HL-60/S4 (cell line): ENCODE data around the gene KIAA1549.

Experiments
- in situ Hi-C: fragments of 300-500 bp; cut with MboI; formaldehyde crosslinking; loops from 2 replicates; pipeline ENCODE4 v1.14.3; 2022; ENCODE audit warnings: low sequenced_read_pairs

KIAA1549 gene

DNA sequence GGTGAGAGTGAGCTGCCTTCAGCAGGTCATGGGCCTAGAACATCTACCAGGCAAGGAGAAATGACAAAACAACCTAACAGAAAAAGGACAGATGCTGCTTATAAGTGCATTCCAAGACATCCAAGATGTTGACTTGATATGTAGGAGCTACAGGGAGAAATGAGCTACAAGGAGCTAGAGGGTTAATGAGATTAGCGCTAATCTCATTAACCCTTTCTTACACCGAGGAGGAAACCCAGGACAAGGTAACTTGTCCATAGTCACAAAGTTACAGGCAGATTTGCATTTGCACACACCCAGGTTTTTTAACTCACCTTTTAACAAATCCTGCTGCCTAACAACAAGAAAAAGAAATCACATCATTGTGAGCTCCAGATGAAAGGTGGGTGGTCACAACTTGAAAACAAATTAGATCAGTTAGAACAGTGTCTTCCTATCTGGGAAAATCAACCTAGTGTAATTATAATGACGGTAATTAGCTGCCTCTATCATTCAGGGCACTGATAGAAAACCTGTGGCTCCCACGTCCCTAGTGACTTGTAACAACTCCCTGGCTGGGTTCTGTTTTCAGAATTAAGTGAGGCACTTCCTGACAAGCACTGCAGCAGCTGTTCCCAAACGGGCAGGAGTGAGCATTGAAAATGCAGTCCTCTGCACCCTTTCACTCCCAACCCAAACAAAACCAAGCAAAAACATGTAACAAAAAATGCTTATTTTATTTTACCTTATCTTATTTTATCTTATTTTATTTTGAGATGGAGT is 5.7 kb downstream of the KIAA1549 start:
- in situ Hi-C loops: no loop called here

GRCh38 chr7:138974675-138975292 is 6.4 kb downstream of the KIAA1549 start:
- in situ Hi-C loops: no loop called here

DNA sequence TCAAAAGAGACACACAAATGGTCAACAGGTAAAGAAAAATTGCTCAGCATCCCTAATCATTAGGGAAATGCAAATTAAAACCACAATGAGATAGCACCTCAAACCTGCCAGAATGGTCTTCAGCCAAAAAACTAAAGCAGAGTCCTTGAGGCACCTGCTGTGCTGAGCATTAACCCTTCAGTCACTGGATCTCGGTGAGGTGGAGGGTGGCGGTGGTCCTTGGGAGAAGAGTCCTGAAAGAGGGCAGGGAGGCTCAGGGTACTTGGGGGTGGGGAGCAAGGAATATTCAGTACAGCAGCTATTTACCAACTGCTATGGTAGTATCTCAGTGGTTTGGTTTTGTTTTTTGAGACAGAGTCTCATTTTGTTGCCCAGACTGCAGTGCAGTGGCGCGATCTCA is 7.1 kb downstream of the KIAA1549 start:
- in situ Hi-C loops: no loop called here

DNA sequence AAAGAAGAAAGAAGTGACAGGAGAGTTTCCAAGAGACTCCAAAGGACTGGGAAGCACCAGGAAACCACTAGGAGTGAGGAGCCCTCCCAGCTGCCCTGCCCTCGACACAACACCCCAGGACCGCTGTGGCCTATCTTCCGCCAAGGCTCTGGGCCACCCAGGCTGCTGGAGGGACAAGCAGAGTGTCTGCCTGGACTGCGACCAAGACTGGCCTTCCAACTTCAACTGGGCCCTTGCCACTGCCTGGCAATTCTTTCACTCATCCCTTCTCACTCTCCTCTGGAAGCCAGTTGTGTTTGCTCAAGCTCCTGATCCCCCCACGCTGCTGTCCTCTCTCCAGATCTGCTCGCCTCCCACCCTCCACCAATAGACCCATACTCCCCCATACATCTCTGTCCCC is 10.2 kb downstream of the KIAA1549 start:
- in situ Hi-C loops: no loop called here

DNA sequence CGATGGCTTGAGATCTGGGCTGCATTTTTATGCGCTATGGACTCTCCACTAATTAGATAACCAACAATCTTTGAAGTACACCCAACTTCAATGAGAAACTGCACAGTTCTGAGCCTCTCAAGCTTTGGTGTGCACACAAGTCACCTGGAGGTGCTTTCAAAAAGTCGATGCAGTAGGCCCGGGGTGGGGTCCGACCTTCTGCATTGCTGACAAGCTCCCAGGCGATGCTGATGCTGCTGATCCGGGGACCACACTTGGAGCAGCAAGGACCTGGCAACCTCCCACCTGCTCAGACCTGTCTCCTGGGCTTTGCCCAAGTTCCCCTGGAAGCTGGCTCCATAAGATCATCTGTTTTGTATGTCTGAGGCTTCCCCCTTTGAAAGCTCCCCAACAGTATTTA is 10.7 kb downstream of the KIAA1549 start:
- in situ Hi-C loops: no loop called here

DNA sequence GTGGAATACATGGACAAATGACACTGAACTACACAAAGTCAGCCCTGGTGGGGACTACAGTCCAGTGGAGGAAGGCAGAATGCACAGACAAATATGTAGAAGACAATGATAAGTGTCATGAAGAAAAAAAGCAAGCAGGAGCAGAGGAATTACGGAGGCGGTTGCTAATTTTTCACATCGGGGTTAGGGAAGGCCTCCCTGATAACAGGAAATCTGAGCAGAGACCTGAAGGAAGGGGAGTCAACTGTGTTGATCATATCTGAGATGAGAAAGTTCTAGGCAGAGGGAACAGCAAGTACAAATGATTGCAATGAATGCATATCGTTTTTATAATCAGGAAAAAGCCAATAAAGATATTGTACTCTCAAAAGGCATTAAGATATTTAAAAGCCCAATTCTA is 14.0 kb downstream of the KIAA1549 start:
- in situ Hi-C loops: no loop called here

DNA sequence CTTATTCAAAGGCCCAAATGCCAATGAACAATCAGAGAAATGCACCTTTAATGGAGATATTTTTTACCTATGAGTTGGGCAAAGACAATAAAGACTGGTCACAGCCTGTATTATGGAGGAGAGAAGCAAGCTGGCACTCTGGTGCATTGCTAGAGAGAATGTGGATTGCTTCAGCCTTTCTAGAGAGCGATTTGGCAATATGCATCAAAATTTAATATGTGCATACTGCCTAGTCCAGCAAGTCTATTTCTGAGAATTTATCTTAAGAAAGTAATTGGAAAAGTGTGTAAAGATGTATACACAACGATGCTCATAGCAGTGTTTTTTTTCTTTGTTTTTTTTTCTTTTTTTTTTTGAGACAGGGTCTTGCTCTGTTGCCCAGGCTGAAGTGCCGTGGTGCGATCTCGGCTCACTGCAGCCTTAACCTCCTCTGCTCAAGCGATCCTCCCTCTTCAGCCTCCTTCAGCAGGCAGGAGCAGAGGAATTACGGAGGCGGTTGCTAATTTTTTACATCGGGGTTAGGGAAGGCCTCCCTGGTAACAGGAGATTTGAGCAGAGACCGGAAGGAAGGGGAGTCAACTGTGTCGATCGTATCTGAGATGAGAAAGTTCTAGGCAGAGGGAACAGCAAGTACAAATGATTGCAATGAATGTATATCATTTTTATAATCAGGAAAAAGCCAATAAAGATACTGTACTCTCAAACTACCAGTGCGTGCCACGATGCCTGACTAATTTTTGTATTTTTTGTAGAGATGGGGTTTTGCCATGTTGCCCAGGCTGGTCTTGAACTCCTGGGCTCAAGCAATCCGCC is 16.4 kb downstream of the KIAA1549 start:
- in situ Hi-C loops: no loop called here

DNA sequence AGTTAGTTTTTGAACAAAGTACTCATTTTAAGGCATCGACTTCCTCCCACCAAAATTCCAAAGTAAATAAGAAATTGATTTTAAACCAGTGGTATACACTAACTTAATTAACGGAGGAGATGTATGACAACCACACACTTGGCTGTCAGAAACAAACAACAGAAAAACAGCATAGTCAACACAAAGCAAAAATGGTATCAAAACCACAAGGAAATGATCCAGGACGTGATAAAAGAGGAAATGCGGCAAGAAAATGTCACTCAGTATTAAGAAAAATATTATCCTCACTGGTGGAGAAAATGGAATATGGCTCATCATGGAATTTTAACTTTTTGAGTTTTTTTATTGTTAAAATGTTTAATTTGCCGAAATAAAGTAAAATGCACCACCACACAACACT is 17.5 kb downstream of the KIAA1549 start:
- in situ Hi-C loops: no loop called here

- in situ Hi-C loops: no loop called here
These were observed 18.5 kb downstream of the KIAA1549 start for GRCh38 chr7:138962561-138963270.

DNA sequence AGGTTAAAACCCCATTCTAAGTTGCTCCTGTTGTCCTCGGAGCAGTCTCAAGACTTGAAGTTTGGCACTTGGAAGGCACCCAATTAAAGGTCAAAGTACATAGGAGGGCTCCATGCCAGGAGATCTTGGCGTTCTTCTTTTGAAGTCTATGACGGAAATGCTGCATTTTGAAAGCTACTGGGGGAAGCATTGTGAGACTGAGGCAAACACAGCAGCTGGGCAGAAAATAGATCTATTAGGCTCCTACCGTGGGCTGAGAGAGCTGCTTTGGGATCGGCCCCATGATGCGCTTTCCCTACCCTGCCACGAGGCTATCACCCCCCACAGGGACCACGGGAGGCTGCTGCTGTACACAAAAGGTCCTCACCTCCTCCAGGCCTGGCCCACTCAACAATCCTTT is 20.0 kb downstream of the KIAA1549 start:
- in situ Hi-C loops: no loop called here

DNA sequence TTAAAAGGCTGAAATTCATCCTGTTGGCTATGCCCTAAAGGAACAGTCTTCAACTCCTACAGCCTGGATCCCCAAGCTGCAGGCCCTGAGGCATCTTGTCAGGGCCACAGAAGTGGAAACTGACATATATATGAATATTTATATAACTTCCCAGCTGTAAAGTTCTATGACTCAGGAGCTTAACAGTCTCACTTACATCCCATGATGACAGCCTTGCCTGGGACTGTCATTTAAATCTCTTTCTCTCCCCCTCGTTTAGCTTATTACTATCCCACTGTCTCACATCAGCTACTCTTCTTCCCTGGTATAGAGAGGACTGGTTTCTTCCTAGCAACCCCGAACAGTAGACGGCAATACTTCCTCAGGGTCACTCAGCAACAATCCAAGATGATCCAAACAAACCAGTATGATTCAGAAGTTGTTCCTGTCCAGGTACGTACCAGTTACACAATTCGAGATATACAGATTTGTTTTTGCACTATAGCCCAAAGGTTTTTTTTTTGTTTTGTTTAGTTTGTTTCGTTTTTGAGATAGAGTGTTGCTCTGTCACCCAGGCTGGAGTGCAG is 22.7 kb downstream of the KIAA1549 start:
- in situ Hi-C loops: no loop called here

DNA sequence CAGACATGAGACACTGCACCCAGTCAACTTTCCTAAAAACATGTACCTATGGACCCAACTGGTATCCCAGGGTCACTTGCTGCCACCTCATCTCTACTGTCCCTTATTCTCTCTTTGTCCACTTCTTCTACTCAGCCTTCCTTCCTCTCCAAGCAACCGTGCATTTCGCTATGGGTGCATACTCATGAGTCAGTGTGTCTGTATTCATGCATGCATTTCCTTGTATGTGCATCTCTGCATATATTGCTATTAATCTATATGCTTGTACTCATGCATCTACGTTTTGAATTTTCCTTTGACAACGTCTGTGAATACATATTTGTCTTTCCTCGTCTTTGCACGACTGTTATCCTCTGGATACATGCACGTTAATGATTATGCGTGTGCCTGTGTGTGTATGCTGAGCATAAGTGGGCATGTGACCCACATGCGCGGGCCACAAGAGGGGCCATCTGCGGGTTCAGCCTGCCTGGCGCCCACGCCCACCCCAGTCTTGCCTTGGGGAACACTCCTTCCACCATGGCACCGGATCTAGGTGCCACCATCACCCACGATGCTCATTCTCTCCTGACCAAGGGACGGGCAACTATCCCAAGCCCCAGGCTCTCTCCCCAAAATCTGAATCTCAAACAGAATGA is 23.3 kb downstream of the KIAA1549 start:
- in situ Hi-C loops: no loop called here

- in situ Hi-C loops: no loop called here
These were observed 24.0 kb downstream of the KIAA1549 start for GRCh38 chr7:138957217-138957616.

GRCh38 chr7:138954545-138955475 is 26.4 kb downstream of the KIAA1549 start:
- in situ Hi-C loops: no loop called here

- in situ Hi-C loops: no loop called here
These were observed 28.4 kb downstream of the KIAA1549 start for GRCh38 chr7:138952791-138953190.

- in situ Hi-C loops: no loop called here
These were observed 29.2 kb downstream of the KIAA1549 start for GRCh38 chr7:138951953-138952352.

DNA sequence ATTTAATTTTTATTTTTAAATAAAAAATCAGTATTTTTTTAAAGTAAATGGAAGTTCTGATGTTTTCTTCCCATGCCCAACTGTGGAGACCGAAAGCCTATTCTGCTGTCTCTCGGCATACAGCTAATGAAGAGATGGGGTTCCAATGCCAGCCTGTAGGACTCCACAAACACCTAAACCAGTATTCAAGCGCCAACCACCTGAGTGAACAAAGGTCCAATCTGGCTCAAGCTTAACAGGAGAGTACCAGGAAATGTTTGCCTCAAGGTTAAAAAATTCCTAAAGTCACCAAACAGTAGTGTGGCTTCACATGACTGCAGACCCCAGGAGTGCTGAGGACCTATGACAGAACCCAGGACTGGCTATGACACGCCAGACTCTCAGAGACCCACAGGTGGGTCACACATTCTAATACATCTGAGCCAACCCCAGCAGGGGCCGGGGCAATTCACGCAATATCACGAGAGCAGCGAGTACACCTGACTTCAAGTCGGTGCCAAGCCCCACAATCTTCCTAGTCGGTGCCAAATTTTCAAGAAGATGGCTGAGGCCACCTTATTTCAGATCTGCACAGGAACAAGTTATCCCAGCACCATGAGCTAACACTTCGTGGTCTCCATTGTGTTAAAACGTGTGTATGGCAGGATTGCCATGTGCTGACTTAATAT is 31.6 kb downstream of the KIAA1549 start:
- in situ Hi-C loops: no loop called here

- in situ Hi-C loops: no loop called here
These were observed 32.8 kb downstream of the KIAA1549 start for GRCh38 chr7:138948403-138948802.

DNA sequence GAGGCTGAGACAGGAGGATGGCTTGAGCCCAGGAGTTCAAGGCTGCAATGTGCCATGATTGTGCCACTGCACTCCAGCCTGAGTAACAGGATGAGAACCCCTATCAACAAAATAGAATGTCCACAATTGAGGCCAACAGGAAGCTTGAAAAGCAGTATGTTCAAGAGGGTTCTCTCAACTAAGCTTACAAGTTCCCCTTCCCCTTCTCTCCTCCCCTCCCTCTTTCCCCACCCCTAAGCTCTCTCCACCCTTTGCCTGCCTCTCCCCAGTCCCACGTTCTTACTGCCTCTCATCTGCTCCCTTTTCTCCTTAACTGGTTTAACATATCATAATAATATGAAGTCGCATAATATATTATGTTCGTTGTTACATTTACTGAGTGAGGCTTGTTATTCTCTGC is 35.4 kb downstream of the KIAA1549 start:
- in situ Hi-C loops: no loop called here
